Caki2 (cell line): Measurements from ENCODE around the gene SLCO4A1. TPM values are rescaled to one million over a fixed set of nuclear protein-coding genes. Genes with fewer than 3 reads are reported as not detected.

Experiments used
- DNase-seq: peaks from one replicate; pipeline ENCODE4 v3.0.0-alpha.2; 2015; ENCODE audit warnings: low read depth
- in situ Hi-C: cut with HindIII; loops from 2 replicates; pipeline ENCODE4 v1.10.0; 2016; ENCODE audit warnings: low sequenced_read_pairs, low pct_unique_long_range_greater_than_20kb, mixed read lengths
- total RNA-seq: library from RNA; depleted of rRNA; stranded (reverse); fragments of >200 nt; shearing (Covaris generic); gene quantifications from 2 replicates; pipeline ENCODE4 v1.2.3, GENCODE V29; 2014; ENCODE audit warnings: low replicate concordance

SLCO4A1 gene
- total RNA-seq, 1 experiment from 2014 or later: 77.6 TPM

GRCh38 chr20:62656197-62656918 lies 14.1 kb downstream of the SLCO4A1 start:
- in situ Hi-C loops: no loop called here
- DNase-seq: no peak

GRCh38 chr20:62656919-62657588 lies 14.8 kb downstream of the SLCO4A1 start:
- in situ Hi-C loops: no loop called here
- DNase-seq: no peak

GRCh38 chr20:62657589-62657942 lies 15.3 kb downstream of the SLCO4A1 start:
- in situ Hi-C loops: no loop called here

GRCh38 chr20:62657956-62658355 lies 15.7 kb downstream of the SLCO4A1 start:
- in situ Hi-C loops: no loop called here
- DNase-seq: no peak

More at GRCh38 chr20:62657589-62657942, 15.3 kb downstream of the SLCO4A1 start:
- no peak for DNase-seq

- in situ Hi-C loops: no loop called here
- no peak for DNase-seq
These were observed 16.4 kb downstream of the SLCO4A1 start for GRCh38 chr20:62658593-62659178.

- DNase-seq: no peak
- in situ Hi-C loops: no loop called here
These were observed 17.4 kb downstream of the SLCO4A1 start for GRCh38 chr20:62659488-62660239.

- DNase-seq: no peak
- in situ Hi-C loops: no loop called here
These were observed 17.9 kb downstream of the SLCO4A1 start for GRCh38 chr20:62660240-62660615.

- in situ Hi-C loops: no loop called here
- no peak for DNase-seq
These were observed 18.5 kb downstream of the SLCO4A1 start for GRCh38 chr20:62660768-62661167.

GRCh38 chr20:62661647-62662046 lies 19.3 kb downstream of the SLCO4A1 start:
- in situ Hi-C loops: no loop called here
- DNase-seq: no peak

GRCh38 chr20:62662422-62662821 lies 20.1 kb downstream of the SLCO4A1 start:
- in situ Hi-C loops: no loop called here
- no peak for DNase-seq

- in situ Hi-C loops: no loop called here
- DNase-seq: no peak
These were observed 21.1 kb downstream of the SLCO4A1 start for GRCh38 chr20:62663145-62664018.

- in situ Hi-C loops: no loop called here
- DNase-seq: no peak
These were observed 22.0 kb downstream of the SLCO4A1 start for GRCh38 chr20:62664019-62664971.

- DNase-seq: no peak
- in situ Hi-C loops: no loop called here
These were observed 23.0 kb downstream of the SLCO4A1 start for GRCh38 chr20:62665153-62665754.

- DNase-seq: no peak
- in situ Hi-C loops: no loop called here
These were observed 23.8 kb downstream of the SLCO4A1 start for GRCh38 chr20:62665826-62666735.

- peak; percentile 62 for DNase-seq
- in situ Hi-C loops: no loop called here
These were observed 24.6 kb downstream of the SLCO4A1 start for GRCh38 chr20:62666736-62667529.
